OCI-M1 (cell line): ENCODE results near the gene SLC20A1.
A peak's percentile ranks its signal among the peaks of the same experiment; 100 is the strongest.
"Not testable (repeated sequence)": the region's sequence is repeated elsewhere in the genome, so short reads cannot be mapped to it uniquely, and the experiment has no call there.

Experiments used
- DNase-seq: peaks from one replicate; lab custom pipeline; 2025; lab: John Stamatoyannopoulos, UW

The SLC20A1 gene, protein sequence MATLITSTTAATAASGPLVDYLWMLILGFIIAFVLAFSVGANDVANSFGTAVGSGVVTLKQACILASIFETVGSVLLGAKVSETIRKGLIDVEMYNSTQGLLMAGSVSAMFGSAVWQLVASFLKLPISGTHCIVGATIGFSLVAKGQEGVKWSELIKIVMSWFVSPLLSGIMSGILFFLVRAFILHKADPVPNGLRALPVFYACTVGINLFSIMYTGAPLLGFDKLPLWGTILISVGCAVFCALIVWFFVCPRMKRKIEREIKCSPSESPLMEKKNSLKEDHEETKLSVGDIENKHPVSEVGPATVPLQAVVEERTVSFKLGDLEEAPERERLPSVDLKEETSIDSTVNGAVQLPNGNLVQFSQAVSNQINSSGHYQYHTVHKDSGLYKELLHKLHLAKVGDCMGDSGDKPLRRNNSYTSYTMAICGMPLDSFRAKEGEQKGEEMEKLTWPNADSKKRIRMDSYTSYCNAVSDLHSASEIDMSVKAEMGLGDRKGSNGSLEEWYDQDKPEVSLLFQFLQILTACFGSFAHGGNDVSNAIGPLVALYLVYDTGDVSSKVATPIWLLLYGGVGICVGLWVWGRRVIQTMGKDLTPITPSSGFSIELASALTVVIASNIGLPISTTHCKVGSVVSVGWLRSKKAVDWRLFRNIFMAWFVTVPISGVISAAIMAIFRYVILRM

DNA sequence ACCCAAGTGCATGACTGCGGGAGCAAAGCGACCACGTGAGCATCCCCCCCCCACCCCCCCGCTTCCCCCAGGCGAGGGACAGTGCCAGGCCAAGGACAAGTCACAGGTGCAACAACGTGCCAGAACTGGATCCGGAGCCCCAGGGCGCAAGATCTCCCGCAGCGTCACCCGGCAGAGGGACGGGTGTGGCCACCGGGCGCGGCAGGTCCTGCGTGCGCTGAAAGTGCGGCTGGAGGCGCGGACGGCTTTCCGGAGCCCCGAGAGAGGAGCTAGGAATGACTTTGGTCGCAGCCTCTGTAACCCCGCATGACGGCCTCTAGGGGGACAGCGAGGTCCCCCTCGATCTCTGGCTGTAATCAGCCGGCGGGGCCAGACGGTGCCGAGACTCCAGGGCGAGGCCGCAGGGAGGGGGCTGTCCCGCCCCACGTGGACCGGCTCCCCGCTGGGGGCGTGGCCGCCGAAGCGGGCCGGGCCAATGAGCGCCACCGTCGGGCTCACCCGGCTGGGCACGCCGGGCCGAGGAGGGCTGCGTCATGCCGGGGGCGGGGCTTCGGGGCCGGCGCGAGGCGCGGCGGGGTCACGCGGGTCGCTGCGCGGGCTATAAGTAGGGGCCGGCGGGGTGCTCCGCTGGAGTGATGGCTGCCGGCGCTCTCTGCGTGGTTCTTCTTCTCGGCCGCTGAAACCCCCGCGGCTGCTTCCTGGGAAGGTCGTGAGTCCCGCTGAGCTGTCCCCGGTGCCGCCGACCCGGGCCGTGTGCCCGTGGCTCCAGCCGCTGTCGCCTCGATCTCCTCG lies at the start of gene SLC20A1:
Gene SLC20A1, plus strand, starts transcription at position 630 of the 792 bp plus-strand sequence. CDS start 890 bp downstream, outside the sequence.
- peak; percentile 97 for DNase-seq

DNA sequence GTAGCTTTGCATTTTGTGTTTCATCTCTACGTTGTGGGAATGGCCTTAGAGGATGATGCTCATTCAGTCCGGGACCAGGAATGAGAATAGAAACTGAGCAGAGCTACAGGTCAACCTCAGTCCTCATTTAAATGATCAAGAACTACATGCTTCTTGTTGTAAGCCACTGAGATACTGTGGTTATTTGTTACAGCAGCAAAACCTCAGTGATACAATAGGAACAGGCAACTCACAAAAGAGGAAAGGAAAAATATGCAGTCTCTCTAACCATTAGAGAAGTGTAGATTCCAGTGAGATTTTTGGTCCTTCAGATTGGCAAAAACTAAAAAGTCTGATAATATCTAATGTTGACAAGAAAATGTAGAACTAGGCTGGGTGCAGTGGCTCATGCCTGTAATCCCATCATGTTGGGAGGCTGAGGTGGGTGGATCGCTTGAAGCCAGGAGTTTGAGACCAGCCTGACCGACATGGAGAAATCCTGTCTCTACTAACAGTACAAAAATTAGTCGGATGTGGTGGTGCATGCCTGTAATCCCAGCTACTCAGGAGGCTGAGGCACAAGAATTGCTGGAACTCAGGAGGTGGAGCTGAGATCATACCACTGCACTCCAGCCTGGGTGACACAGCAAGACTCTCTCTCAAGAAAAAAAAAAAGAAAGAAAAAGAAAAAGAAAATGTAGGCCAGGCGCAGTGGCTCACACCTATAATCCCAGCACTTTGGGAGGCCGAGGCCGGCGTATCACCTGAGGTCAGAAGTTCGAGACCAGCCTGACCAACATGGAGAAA lies 48.0 kb upstream of the SLC20A1 start:
- DNase-seq: no peak

DNA sequence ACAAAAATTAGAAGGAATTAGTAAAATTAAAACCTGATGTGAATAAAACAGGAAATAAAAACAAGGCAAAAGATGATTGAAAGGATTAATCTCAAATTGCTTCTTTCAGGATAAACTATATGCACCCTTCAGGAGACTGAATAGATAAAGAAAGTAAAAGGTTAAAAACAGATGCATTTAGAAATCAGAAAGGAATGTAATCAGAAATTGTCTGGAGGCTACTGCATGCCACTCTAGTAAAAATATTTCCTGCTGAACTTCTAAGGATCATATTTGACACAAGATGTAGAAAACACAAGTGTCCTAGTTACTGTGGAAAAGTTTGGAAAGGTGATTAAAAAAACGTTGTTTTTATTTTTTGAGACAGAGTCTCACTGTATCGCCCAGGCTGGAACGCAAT lies 45.1 kb upstream of the SLC20A1 start:
- peak; percentile 40 for DNase-seq

DNA sequence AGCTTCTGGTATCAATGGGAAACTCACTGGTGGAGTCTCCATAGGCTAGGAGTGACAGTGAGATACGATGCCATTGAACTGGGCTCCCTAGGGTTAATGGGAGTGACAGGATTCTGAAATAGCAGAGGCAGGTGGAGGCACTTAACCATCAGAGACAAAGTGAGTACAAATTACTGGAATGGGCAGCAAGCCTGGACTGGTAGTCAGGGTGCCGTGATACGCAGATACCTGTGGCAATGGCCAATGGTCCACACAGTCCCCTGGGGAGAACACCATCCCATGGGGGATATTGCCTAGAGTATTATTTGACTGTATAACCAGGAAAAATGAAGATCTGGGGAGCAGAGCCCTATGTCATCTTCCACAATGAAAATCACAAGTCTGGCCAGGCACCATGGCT lies 44.0 kb upstream of the SLC20A1 start:
- DNase-seq: no peak

DNA sequence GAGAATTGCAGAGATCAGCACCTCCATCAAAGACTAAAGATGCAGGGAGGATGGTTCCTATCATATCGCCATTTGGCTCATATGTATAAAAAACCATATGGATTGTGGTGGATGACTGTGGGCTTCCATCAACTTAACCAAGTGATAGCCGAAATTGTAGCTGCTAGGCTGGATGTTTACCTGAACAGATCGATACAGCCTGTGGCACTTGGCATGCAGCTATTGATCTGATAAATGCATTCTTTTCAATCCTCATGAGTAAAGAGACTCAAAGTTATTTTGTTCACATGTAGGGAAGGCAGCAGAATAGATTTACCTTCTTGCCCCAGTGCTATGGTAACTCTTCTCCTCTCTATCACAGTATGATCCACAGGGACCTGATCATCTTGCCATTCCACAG lies 42.8 kb upstream of the SLC20A1 start:
- DNase-seq: no peak

DNA sequence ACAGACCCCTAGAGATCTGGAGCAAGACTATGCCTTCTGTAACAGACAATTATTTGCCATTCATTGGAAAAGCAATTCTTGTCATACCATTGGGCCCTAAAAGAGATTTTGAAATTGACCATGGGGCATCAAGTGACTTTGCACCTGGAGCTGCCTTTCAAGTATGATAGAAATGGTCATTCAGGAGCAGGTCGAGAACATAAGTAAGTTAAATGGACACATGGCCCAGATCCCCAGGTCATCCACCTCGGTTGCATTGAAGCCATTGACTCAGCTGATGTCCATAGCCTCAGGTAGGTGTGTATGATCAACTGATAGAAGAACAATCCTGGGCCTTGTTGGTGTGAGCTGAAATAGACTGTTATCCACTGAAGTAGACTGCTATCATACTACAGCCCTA lies 42.0 kb upstream of the SLC20A1 start:
- DNase-seq: no peak

DNA sequence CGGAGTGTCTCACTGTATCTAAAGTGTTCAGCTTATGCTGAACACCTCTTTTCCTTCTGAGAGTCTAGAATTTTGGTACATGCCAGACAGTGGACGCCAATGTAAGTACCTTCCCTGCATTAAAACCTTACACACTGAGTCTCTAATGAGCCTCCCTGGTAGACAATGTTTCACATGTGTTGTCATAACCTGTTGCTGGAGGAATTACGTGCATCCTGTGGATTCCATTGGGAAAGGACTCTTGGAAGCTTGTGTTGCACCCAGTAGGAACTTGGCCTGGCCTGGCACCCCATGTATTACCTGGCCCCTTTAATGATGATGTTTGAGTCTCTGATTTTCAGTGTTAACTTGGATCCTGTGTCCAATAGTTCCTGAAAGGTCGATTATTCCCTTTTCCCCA lies 40.8 kb upstream of the SLC20A1 start:
- DNase-seq: no peak

DNA sequence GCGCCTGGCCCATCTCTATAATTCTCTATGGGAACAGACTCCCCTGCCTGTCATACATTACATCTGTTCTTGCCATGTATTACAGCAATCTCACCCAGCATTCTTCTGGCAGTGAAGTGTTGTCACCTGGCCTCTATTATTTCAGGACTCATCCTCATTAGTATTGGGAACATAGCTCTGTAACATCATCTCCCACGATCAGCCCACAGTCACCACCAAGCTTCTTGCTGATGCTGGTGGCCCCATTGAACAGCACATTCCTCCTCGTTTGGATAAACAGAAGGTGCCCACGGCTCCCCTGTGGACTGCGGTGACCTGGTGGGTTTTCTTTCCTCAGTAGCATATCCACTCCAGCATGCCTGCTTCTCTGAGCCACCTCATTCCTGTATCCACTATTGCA lies 39.8 kb upstream of the SLC20A1 start:
- DNase-seq: no peak

DNA sequence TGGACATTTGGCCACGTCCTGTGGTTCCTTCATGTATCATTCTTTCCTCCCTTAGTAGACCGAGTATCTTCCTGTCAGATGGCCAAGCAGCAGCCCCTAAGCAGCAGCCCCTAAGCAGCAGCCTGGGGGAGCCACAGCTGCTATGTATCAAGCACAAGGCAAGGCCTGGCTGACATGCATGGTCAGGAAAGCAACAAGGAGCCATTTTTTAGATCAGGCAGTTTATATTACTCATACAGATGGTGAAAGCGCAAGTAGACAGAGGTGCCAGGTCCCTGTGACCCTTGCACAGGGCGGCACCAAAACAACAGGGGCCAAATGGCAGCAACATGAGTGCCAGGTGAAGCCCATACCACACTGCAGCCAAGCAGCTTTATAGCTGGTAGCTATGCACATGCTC lies 39.2 kb upstream of the SLC20A1 start:
- no peak for DNase-seq

DNA sequence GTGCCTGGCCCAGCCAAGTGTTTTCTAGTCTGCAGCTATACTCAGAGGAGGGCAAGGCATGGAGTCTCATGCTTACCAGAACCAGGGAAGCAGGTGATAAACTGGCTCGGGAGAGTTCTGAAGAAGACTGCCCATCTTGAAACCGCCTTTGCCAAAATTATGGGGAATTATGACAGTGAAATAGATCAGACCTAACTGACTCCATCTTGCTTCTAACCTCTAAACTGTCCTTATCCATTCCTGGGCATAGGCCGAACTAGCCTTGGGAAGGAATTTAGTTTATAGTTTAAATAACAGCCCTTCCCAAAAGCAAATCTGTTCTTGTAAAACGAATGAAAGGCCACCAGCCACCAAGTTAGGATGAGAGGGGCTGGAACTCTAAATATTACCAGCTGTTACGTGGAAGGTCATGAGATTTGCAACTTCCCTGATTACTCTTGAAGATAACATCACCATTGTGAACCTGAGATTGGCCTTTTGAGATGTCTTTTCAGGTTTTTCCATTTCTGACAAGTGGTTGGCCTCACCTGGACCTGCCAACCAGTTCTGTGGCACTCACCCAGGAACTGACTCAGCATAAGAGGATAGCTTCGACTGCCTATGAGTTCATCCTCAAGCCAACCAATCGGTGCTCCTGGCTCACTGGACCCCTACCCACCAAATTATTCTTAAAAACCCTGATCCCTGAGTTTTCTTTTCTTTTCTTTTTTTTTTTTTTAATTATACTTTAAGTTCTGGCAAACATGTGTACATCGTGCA lies 37.9 kb upstream of the SLC20A1 start:
- DNase-seq: no peak

DNA sequence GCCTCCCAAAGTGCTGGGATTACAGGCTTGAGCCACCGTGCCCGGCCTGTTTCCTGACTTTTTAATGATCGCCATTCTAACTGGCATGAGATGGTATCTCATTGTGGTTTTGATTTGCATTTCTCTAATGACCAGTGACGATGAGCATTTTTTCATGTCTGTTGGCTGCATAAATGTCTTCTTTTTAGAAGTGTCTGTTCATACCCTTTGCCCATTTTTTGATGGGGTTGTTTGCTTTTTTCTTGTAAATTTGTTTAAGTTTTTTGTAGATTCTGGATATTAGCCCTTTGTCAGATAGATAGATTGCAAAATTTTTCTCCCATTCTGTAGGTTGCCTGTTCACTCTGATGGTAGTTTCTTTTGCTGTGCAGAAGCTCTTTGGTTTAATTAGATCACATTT lies 36.4 kb upstream of the SLC20A1 start:
- not testable (repeated sequence) for DNase-seq

DNA sequence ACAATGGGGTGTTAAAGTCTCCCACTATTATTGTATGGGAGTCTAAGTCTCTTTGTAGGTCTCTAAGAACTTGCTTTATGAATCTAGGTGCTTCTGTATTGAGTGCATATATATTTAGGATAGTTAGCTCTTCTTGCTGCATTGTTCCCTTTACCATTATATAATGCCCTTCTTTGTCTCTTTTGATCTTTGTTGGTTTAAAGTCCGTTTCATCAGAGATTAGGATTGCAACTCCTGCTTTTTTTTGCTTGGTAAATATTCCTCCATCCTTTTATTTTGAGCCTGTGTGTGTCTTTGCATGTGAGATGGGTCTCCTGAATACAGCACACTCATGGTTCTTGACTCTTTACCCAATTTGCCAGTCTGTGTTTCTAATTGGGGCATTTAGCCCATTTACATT lies 33.5 kb upstream of the SLC20A1 start:
- DNase-seq: not testable (repeated sequence)

DNA sequence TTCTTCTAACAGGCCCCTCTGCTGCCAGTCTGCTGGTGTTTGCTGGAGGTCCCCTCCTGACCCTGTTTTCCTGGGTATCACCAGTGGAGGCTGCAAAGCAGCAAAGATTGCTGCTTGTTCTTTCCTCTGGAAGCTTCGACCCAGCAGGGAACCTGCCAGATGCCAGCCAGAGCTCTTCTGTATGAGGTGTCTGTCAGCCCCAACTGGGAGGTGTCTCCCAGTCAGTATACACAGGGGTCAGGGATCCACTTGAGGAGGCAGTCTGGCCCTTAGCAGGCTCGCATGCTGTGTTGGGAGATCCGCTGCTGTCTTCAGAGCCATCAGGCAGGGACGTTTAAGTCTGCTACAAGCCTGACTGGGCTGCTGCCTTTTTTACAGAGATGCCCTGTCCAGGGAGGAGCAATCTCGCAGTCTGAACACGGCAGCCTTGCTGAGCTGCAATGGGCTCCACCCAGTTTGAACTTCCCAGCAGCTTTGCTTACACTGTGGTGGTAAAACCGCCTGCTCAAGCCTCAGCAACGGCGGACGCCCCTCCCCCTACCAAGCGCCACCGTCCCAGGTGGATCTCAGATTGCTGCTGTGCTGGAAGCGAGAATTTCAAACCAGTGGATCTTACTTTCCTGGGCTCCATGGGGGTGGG lies 31.4 kb upstream of the SLC20A1 start:
- DNase-seq: no peak

DNA sequence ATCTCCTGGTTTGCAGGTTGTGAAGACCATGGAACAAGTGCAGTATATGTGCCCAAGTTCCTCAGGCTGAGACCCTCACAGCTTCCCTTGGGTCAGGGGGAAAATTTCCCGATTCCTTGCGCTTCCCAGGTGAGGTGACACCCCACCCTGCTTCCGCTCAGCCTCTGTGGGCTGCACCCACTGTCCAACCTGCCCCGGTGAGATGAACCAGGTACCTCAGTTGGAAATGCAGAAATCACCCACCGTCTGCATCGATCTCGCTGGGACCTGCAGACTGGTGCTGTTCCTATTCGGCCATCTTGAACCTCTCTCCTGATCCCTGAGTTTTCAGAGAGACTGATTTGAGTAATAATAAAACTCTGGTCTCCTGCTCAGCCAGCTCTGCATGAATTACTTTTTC lies 30.7 kb upstream of the SLC20A1 start:
- DNase-seq: no peak

DNA sequence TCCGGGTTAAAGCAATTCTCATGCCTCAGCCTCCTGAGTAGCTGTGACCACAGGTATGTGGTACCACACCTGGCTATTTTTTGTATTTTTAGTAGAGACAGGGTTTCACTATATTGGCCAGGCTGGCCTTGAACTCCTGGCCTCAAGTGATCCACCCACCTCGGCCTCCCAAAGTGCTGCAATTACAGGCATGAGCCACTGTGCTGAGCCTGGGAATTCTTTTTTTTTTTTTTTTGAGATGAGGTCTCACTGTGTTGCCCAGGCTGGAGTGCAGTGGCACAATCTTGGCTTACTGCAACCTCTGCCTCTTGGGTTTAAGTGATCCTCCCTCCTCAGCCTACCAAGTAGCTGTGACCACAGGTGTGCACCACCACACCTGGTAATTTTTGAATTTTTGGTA lies 29.9 kb upstream of the SLC20A1 start:
- DNase-seq: not testable (repeated sequence)

DNA sequence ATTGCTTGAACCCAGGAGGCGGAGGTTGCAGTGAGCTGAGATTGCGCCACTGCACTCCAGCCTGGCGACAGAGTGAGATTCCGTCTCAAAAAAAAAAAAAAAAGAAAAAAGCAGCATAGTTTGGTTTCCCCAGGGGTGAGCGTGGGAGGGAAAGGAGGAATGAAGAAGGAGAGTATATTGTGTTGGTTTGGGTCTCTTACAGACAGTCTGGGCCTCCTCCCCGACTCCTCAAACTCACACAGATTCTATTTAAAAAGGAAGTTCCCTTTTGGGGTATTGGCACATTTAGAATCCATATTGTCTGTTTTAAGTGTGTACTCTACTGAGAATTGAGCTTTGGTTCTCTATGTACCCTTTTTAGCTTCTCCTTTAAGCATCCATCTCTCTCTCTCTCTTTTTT lies 27.4 kb upstream of the SLC20A1 start:
- DNase-seq: no peak

DNA sequence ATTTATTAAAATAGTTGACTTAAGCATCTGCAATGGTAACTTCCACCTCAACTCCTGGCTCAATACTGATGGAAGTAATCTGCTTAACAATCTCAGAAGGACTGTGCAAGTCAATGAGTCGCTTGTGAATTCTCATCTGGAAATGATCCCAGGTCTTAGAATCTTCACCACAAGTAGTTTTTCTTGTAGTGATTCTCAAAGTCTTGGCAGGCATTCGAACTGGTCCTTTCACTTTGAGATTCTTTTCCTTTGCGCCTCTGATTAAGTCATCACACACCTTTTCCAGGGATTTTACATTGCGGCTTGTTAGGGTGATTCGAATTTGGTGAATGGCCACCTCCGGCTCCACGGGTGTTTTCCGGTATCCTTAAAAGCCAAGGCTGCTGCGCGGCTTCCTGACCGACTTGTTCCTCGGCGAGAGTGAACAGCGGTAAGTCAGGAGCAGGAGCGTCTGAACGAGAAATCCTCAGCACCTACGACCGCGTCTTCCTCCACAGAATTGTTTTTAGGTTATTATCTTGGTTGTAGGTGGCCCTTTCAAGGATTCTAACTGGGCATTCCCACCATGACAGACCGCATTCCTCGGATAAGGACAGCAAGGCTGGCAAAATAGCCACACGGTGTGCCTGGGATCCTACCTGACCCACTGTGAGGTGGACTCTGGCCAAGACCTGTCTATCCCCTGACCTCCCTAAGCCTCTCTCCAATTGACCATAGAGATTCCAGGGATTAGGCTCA lies 23.8 kb upstream of the SLC20A1 start:
- no peak for DNase-seq

DNA sequence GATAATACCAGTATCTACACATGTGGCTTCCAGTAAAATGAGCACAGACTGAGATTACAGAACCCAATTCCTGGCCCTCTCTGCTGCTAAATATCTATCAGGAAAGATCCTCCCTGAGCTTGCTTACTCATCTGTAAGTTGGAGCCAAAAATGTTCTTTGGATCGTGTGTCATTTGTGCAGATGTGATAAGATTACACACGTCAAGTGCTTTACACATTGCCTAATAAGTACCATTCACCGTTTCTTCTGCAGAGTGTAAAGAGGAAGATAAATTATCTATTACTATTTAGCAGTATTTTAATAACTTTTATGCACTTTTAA lies 23.2 kb upstream of the SLC20A1 start:
- DNase-seq: peak; percentile 46

DNA sequence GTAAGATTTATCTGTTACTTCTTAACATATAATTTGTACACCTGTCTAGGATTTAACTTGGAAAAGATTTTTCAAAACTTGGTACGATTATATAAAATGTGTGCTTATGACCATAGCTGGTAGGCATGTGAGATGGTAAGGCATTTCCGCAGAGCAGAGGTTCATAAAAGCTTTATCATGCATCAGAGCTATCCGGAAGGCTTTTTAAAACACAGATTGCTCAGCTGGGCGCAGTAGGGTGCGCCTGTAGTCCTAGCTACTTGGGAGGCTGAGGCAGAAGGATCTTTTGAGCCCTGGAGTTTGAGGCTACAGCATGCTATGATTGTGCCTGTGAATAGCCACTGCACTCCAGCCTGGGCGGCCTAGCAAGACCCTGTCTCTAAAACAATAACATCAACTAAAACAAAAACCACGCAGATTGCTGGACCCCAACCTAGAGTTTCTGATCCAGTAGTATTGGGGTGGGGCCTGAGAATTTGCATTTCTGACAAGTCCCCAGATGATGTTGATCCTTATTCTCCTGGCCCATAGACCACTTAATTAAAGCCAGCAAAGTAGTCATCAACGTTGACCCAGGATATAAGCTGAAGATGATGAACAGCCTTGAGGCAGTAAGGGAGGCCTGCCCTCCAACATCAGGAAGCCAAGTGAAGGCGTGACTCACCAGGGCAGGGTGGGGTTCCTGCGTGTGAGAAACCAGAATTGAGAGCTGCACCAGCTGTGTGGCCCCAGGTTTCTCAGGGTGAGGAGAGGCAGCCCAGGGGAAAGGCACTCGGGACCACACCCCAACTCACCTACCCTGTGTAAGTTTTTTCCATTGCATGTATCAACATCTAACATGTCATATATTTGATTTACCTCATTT lies 21.6 kb upstream of the SLC20A1 start:
- DNase-seq: no peak
